NCI-H2029 (cell line): ENCODE measurements around the gene TRDN.
"Not testable (repeated sequence)": the region's sequence is repeated elsewhere in the genome, so short reads cannot be mapped to it uniquely, and the experiment has no call there.

Experiments
- DNase-seq: peaks from one replicate; lab custom pipeline; 2025; lab: John Stamatoyannopoulos, UW

Gene TRDN

GRCh38 chr6:123288649-123289048, 348.1 kb downstream of the TRDN start:
- DNase-seq: no peak

GRCh38 chr6:123276546-123276980, 360.2 kb downstream of the TRDN start:
- no peak for DNase-seq

GRCh38 chr6:123263981-123264380, 372.8 kb downstream of the TRDN start:
- no peak for DNase-seq

GRCh38 chr6:123240626-123241025, 396.1 kb downstream of the TRDN start:
- DNase-seq: no peak

GRCh38 chr6:123233336-123233735, 403.4 kb downstream of the TRDN start:
- DNase-seq: no peak

GRCh38 chr6:123227789-123228188, 409.0 kb downstream of the TRDN start:
- not testable (repeated sequence) for DNase-seq

GRCh38 chr6:123226398-123226797, 410.4 kb downstream of the TRDN start:
- peak; percentile 7 for DNase-seq

GRCh38 chr6:123224077-123224476, 412.7 kb downstream of the TRDN start:
- no peak for DNase-seq

- DNase-seq: no peak
Measured at GRCh38 chr6:123223461-123223860, 413.3 kb downstream of the TRDN start.

- DNase-seq: no peak
Measured at GRCh38 chr6:123215211-123215610, 421.5 kb downstream of the TRDN start.

GRCh38 chr6:123214433-123214832, 422.3 kb downstream of the TRDN start:
- DNase-seq: no peak

- no peak for DNase-seq
Measured at GRCh38 chr6:123213921-123214320, 422.8 kb downstream of the TRDN start.

- no peak for DNase-seq
Measured at GRCh38 chr6:123211777-123212545, 424.8 kb downstream of the TRDN start.

- no peak for DNase-seq
Measured at GRCh38 chr6:123210645-123211044, 426.1 kb downstream of the TRDN start.

GRCh38 chr6:123207967-123208510, 428.7 kb downstream of the TRDN start:
- DNase-seq: no peak

- no peak for DNase-seq
Measured at GRCh38 chr6:123203928-123204327, 432.8 kb downstream of the TRDN start.

- no peak for DNase-seq
Measured at GRCh38 chr6:123201869-123202372, 434.8 kb downstream of the TRDN start.

- no peak for DNase-seq
Measured at GRCh38 chr6:123193298-123193697, 443.5 kb downstream of the TRDN start.

GRCh38 chr6:123189816-123190215, 446.9 kb downstream of the TRDN start:
- no peak for DNase-seq

- DNase-seq: no peak
Measured at GRCh38 chr6:123182998-123183397, 453.8 kb downstream of the TRDN start.

GRCh38 chr6:123176706-123177105, 460.0 kb downstream of the TRDN start:
- DNase-seq: no peak

GRCh38 chr6:123171341-123172115, 465.2 kb downstream of the TRDN start:
- no peak for DNase-seq

GRCh38 chr6:123169774-123170095, 467.0 kb downstream of the TRDN start:
- DNase-seq: no peak
